Duodenal mucosa (tissue), 2 donors: Measurements from ENCODE around the gene ADCYAP1.
"Not testable (repeated sequence)": the region's sequence is repeated elsewhere in the genome, so short reads cannot be mapped to it uniquely, and the experiment has no call there.

Source experiments
- H3K27ac ChIP-seq: one replicate; pipeline ENCODE4 v1.7.0; 2013; ENCODE audit warnings: low read depth, low read length
- H3K27me3 ChIP-seq, 2 donors: one replicate each; pipeline ENCODE4 v1.7.0; 2013; ENCODE audit warnings: low read length in 2 of 2, control low read depth in 1 of 2; ENCODE audit not compliant: insufficient read depth in 2 of 2, control insufficient read depth in 1 of 2
- H3K36me3 ChIP-seq, 2 donors: one replicate each; pipeline ENCODE4 v1.7.0; 2013; ENCODE audit warnings: low read length in 2 of 2, control low read depth in 1 of 2; ENCODE audit not compliant: insufficient read depth in 2 of 2, control insufficient read depth in 1 of 2
- H3K4me1 ChIP-seq, 2 donors: one replicate each; pipeline ENCODE4 v1.7.0; 2013; ENCODE audit warnings: low read length in 2 of 2, control low read depth in 1 of 2; ENCODE audit not compliant: insufficient read depth in 2 of 2, control insufficient read depth in 1 of 2
- H3K4me3 ChIP-seq, 2 donors: one replicate each; pipeline ENCODE4 v1.7.0; 2013; ENCODE audit warnings: low read length in 2 of 2, low read depth in 1 of 2
- H3K9ac ChIP-seq, 2 donors: one replicate each; pipeline ENCODE4 v1.7.0; 2013; ENCODE audit warnings: low read length in 2 of 2, low read depth in 1 of 2
- H3K9me3 ChIP-seq, 2 donors: one replicate each; pipeline ENCODE4 v1.7.0; 2013; ENCODE audit warnings: low read length in 2 of 2, control low read depth in 1 of 2; ENCODE audit not compliant: control insufficient read depth in 1 of 2

Gene ADCYAP1

GRCh38 chr18:904218-905090, at the start of gene ADCYAP1:
ADCYAP1 (plus strand) TSS chr18:904871; CDS start chr18:905387, 516 bp downstream.
- no peaks in the 10 kb centered on the region for H3K9me3 ChIP-seq
- H3K4me3 ChIP-seq: no peak within 1 kb of the TSS
- H3K36me3 ChIP-seq: no peaks in the 10 kb centered on the region
- peaks cover 44 to 69% of the 10 kb centered on the region in 2 donors for H3K27me3 ChIP-seq
- H3K4me1 ChIP-seq: no peaks in the 10 kb centered on the region
- no peak within 1 kb of the TSS for H3K27ac ChIP-seq
- H3K9ac ChIP-seq: no peak within 1 kb of the TSS

- H3K27me3 ChIP-seq: no peaks in the 10 kb centered on the region
- H3K4me1 ChIP-seq: no peaks in the 10 kb centered on the region
- H3K9me3 ChIP-seq: no peaks in the 10 kb centered on the region
- H3K4me3 ChIP-seq: no peak overlapping the region
- no peaks in the 10 kb centered on the region for H3K36me3 ChIP-seq
- no peak overlapping the region for H3K9ac ChIP-seq
- H3K27ac ChIP-seq: no peak overlapping the region
Observed at GRCh38 chr18:857986-858385, 46.7 kb upstream of the ADCYAP1 start.

- Histone ChIP-seq H3K36me3 (no peaks in the 10 kb centered on the region), H3K9me3 (no peaks in the 10 kb centered on the region), H3K9ac (no peak overlapping the region), H3K27ac (no peak overlapping the region), H3K4me1 (no peaks in the 10 kb centered on the region), H3K4me3 (no peak overlapping the region), H3K27me3 (peaks cover 0 to 5% of the 10 kb centered on the region in 2 donors)
Observed at GRCh38 chr18:864872-865273, 39.8 kb upstream of the ADCYAP1 start.

GRCh38 chr18:867257-867656, 37.4 kb upstream of the ADCYAP1 start:
- Histone ChIP-seq H3K9me3 (no peaks in the 10 kb centered on the region), H3K4me1 (no peaks in the 10 kb centered on the region), H3K4me3 (no peak overlapping the region), H3K27me3 (peaks cover 0 to 5% of the 10 kb centered on the region in 2 donors), H3K36me3 (no peaks in the 10 kb centered on the region), H3K9ac (no peak overlapping the region), H3K27ac (no peak overlapping the region)

- H3K27me3 ChIP-seq, H3K9ac ChIP-seq, H3K4me3 ChIP-seq: not testable (repeated sequence)
Observed at GRCh38 chr18:873426-873825, 31.2 kb upstream of the ADCYAP1 start.

GRCh38 chr18:875912-876311, 28.8 kb upstream of the ADCYAP1 start:
- no peak overlapping the region for H3K27ac ChIP-seq
- no peaks in the 10 kb centered on the region for H3K4me1 ChIP-seq
- no peak overlapping the region for H3K9ac ChIP-seq
- no peak overlapping the region for H3K4me3 ChIP-seq
- H3K27me3 ChIP-seq: no peaks in the 10 kb centered on the region
- H3K36me3 ChIP-seq: no peaks in the 10 kb centered on the region
- no peaks in the 10 kb centered on the region for H3K9me3 ChIP-seq

More at GRCh38 chr18:873426-873825, 31.2 kb upstream of the ADCYAP1 start:
- not testable (repeated sequence) for H3K27ac ChIP-seq, H3K36me3 ChIP-seq, H3K4me1 ChIP-seq, H3K9me3 ChIP-seq

- no peaks in the 10 kb centered on the region for H3K27me3 ChIP-seq
- H3K4me3 ChIP-seq: no peak overlapping the region
- H3K9me3 ChIP-seq: no peaks in the 10 kb centered on the region
- no peaks in the 10 kb centered on the region for H3K4me1 ChIP-seq
- H3K36me3 ChIP-seq: no peaks in the 10 kb centered on the region
- no peak overlapping the region for H3K9ac ChIP-seq
- H3K27ac ChIP-seq: no peak overlapping the region
Observed at GRCh38 chr18:877238-877637, 27.4 kb upstream of the ADCYAP1 start.

- no peaks in the 10 kb centered on the region for H3K4me1 ChIP-seq
- H3K36me3 ChIP-seq: no peaks in the 10 kb centered on the region
Observed at GRCh38 chr18:886076-886475, 18.6 kb upstream of the ADCYAP1 start.

GRCh38 chr18:887716-888115, 17.0 kb upstream of the ADCYAP1 start:
- H3K4me3 ChIP-seq: no peak overlapping the region
- H3K27me3 ChIP-seq: no peaks in the 10 kb centered on the region
- no peaks in the 10 kb centered on the region for H3K4me1 ChIP-seq
- no peak overlapping the region for H3K9ac ChIP-seq
- H3K36me3 ChIP-seq: no peaks in the 10 kb centered on the region
- H3K9me3 ChIP-seq: no peaks in the 10 kb centered on the region
- no peak overlapping the region for H3K27ac ChIP-seq

More at GRCh38 chr18:886076-886475, 18.6 kb upstream of the ADCYAP1 start:
- H3K4me3 ChIP-seq: no peak overlapping the region
- H3K27ac ChIP-seq: no peak overlapping the region
- no peaks in the 10 kb centered on the region for H3K9me3 ChIP-seq
- no peak overlapping the region for H3K9ac ChIP-seq
- no peaks in the 10 kb centered on the region for H3K27me3 ChIP-seq

GRCh38 chr18:892316-892715, 12.4 kb upstream of the ADCYAP1 start:
- H3K36me3 ChIP-seq: no peaks in the 10 kb centered on the region
- H3K27ac ChIP-seq: no peak overlapping the region
- H3K4me3 ChIP-seq: no peak overlapping the region
- H3K4me1 ChIP-seq: no peaks in the 10 kb centered on the region
- peaks cover 0 to 3% of the 10 kb centered on the region in 2 donors for H3K27me3 ChIP-seq
- no peaks in the 10 kb centered on the region for H3K9me3 ChIP-seq
- H3K9ac ChIP-seq: no peak overlapping the region
